Kidney epithelial cell (primary cell): ENCODE data around the gene C5orf46. TPM values are rescaled to one million over a fixed set of nuclear protein-coding genes. Genes with fewer than 3 reads are reported as not detected.

ENCODE experiments used
- DNase-seq: peaks from one replicate; pipeline ENCODE4 v3.0.0-alpha.2; 2010; ENCODE audit warnings: low read depth
- H3K27me3 ChIP-seq: 2 replicates; pipeline ENCODE4 v1.6.0; 2011; ENCODE audit warnings: low read length; ENCODE audit not compliant: control insufficient read depth, insufficient read depth
- H3K36me3 ChIP-seq: 2 replicates; pipeline ENCODE4 v1.5.1; 2011; ENCODE audit warnings: low read length; ENCODE audit not compliant: control insufficient read depth, insufficient read depth
- H3K4me3 ChIP-seq: 2 replicates; pipeline ENCODE4 v1.5.1; 2011; ENCODE audit warnings: low read depth, mild to moderate bottlenecking, control low read depth, low read length
- CTCF ChIP-seq: IDR thresholded peaks from 2 replicates; pipeline ENCODE4 v1.5.1; 2011; ENCODE audit warnings: mild to moderate bottlenecking, moderate library complexity, low read length, control low read depth, inconsistent platforms; ENCODE audit not compliant: insufficient read depth, poor library complexity, severe bottlenecking
- total RNA-seq: library from RNA; depleted of rRNA; stranded (reverse); fragments of >200 nt; gene quantifications from 2 replicates; pipeline ENCODE4 v1.2.3, GENCODE V29; 2015

The C5orf46 gene
- total RNA-seq, 1 donor from 2014 or later = 2.1 TPM

GRCh38 chr5:147901599-147902039, 4.7 kb downstream of the C5orf46 start:
- H3K27me3 ChIP-seq = no peaks in the 10 kb centered on the region
- DNase-seq = no peak
- H3K36me3 ChIP-seq = no peaks in the 10 kb centered on the region
- TF ChIP-seq CTCF = no peak
- H3K4me3 ChIP-seq = no peak overlapping the region

GRCh38 chr5:147898875-147899401, 7.4 kb downstream of the C5orf46 start:
- DNase-seq = no peak

GRCh38 chr5:147895864-147896263, 10.5 kb downstream of the C5orf46 start:
- H3K4me3 ChIP-seq = no peak overlapping the region
- H3K36me3 ChIP-seq = no peaks in the 10 kb centered on the region
- no peak for TF ChIP-seq CTCF
- H3K27me3 ChIP-seq = no peaks in the 10 kb centered on the region
- no peak for DNase-seq

More at GRCh38 chr5:147898875-147899401, 7.4 kb downstream of the C5orf46 start:
- Histone ChIP-seq H3K36me3 (no peaks in the 10 kb centered on the region), H3K27me3 (no peaks in the 10 kb centered on the region), H3K4me3 (no peak overlapping the region)
- TF ChIP-seq CTCF = no peak

- Histone ChIP-seq H3K27me3 (no peaks in the 10 kb centered on the region), H3K4me3 (no peak overlapping the region), H3K36me3 (no peaks in the 10 kb centered on the region)
- no peak for DNase-seq
- TF ChIP-seq CTCF = no peak
Measured at GRCh38 chr5:147893820-147894219, 12.5 kb downstream of the C5orf46 start.

- H3K36me3 ChIP-seq = no peaks in the 10 kb centered on the region
- DNase-seq = no peak
- H3K27me3 ChIP-seq = no peaks in the 10 kb centered on the region
- no peak for TF ChIP-seq CTCF
- H3K4me3 ChIP-seq = no peak overlapping the region
Measured at GRCh38 chr5:147892696-147893296, 13.5 kb downstream of the C5orf46 start.

GRCh38 chr5:147887930-147888329, 18.4 kb downstream of the C5orf46 start:
- Histone ChIP-seq H3K36me3 (no peaks in the 10 kb centered on the region), H3K27me3 (no peaks in the 10 kb centered on the region), H3K4me3 (no peak overlapping the region)
- DNase-seq = no peak
- no peak for TF ChIP-seq CTCF
